SK-N-SH (cell line): ENCODE results near the gene IZUMO4. TPM values are rescaled to one million over a fixed set of nuclear protein-coding genes. Genes with fewer than 3 reads are reported as not detected.

Experiments
- CTCF ChIA-PET: fragments of 300-600, 350-600 bp; formaldehyde crosslinking; extraction: SDS; loops from one replicate; lab custom pipeline; 2021; lab: Yijun Ruan, JAX
- POLR2A ChIA-PET: fragments of 350-600 bp; sonication (Branson Sonifier 250); formaldehyde crosslinking; extraction: SDS; loops from one replicate; lab custom pipeline; 2020; ENCODE audit warnings: antibody characterized with exemption, inconsistent platforms; lab: Yijun Ruan, JAX
- DNase-seq: peaks from one replicate; pipeline ENCODE4 v3.0.0; 2012
- H2AFZ ChIP-seq: fragments of 200-600 bp; sonication (generic); 2 replicates; pipeline ENCODE4 v1.8.1; 2016; ENCODE audit warnings: antibody characterized with exemption, mild to moderate bottlenecking, low read depth
- H3F3A ChIP-seq: fragments of 200-600 bp; sonication (generic); replicated peaks from 2 replicates; pipeline ENCODE3; 2016; ENCODE audit warnings: antibody characterized with exemption, mild to moderate bottlenecking; ENCODE audit not compliant: insufficient read depth
- H3K27ac ChIP-seq, 2 experiments: fragments of 200-500 bp in 1 of 2; fragments of 200-600 bp in 1 of 2; sonication (Bioruptor generic) in 1 of 2; sonication (generic), shearing (Covaris generic) in 1 of 2; 2 replicates each; pipeline versions ENCODE4 v1.5.1 to v1.6.1; 2014 to 2016; ENCODE audit warnings: low read depth in 2 of 2, inconsistent platforms in 1 of 2, low read length in 1 of 2, mild to moderate bottlenecking in 1 of 2, mixed read lengths in 1 of 2
- H3K27me3 ChIP-seq: fragments of 200-600 bp; sonication (generic), shearing (Covaris generic); 2 replicates; pipeline ENCODE4 v1.6.1; 2016; ENCODE audit warnings: mixed run types; ENCODE audit not compliant: insufficient read depth
- H3K36me3 ChIP-seq, 2 experiments: fragments of 200-500 bp in 1 of 2; fragments of 200-600 bp in 1 of 2; sonication (Bioruptor generic) in 1 of 2; sonication (generic) in 1 of 2; replicated peaks in 1 of 2; 2 replicates each; pipeline versions ENCODE3 to v1.5.1; 2014 to 2016; ENCODE audit warnings: low read length in 1 of 2, mild to moderate bottlenecking in 1 of 2; ENCODE audit not compliant: insufficient read depth in 2 of 2, control insufficient read depth in 1 of 2
- H3K4me1 ChIP-seq, 2 experiments: fragments of 200-500 bp in 1 of 2; fragments of 200-600 bp in 1 of 2; sonication (Bioruptor generic) in 1 of 2; sonication (generic), shearing (Covaris generic) in 1 of 2; 2 replicates each; pipeline versions ENCODE4 v1.5.1 to v1.6.1; 2014 to 2016; ENCODE audit warnings: low read depth in 1 of 2, low read length in 1 of 2, mixed run types in 1 of 2; ENCODE audit not compliant: insufficient read depth in 2 of 2, control insufficient read depth in 1 of 2
- H3K4me2 ChIP-seq: fragments of 200-600 bp; sonication (generic), shearing (Covaris generic); 2 replicates; pipeline ENCODE4 v1.6.1; 2017; ENCODE audit warnings: mixed run types
- H3K4me3 ChIP-seq, 2 experiments: fragments of 200-500 bp in 1 of 2; fragments of 200-600 bp in 1 of 2; sonication (Bioruptor generic) in 1 of 2; sonication (generic), shearing (Covaris generic) in 1 of 2; 2 replicates each; pipeline versions ENCODE4 v1.5.1 to v1.8.1; 2014 to 2016; ENCODE audit warnings: low read depth in 2 of 2, inconsistent platforms in 1 of 2, low read length in 1 of 2, mild to moderate bottlenecking in 1 of 2, mixed read lengths in 1 of 2, moderate library complexity in 1 of 2
- H3K79me2 ChIP-seq: fragments of 200-600 bp; sonication (generic); 2 replicates; pipeline ENCODE4 v1.8.1; 2017; ENCODE audit warnings: mild to moderate bottlenecking; ENCODE audit not compliant: insufficient read depth
- H3K9ac ChIP-seq: fragments of 200-600 bp; sonication (generic); 2 replicates; pipeline ENCODE4 v1.6.1; 2017; ENCODE audit warnings: mixed run types
- H3K9me2 ChIP-seq: fragments of 200-600 bp; sonication (generic); 2 replicates; pipeline ENCODE4 v1.6.1; 2017; ENCODE audit warnings: mixed run types
- H3K9me3 ChIP-seq: fragments of 200-600 bp; sonication (generic); 2 replicates; pipeline ENCODE4 v1.6.1; 2017; ENCODE audit warnings: mixed run types, mild to moderate bottlenecking, moderate library complexity
- H4K20me1 ChIP-seq: fragments of 200-600 bp; sonication (generic); 2 replicates; pipeline ENCODE4 v1.6.1; 2017; ENCODE audit warnings: mild to moderate bottlenecking, mixed run types; ENCODE audit not compliant: insufficient read depth
- CHD2 ChIP-seq: fragments of 150-350 bp; IDR thresholded peaks from 2 replicates; pipeline ENCODE4 v1.6.1; 2018; ENCODE audit warnings: low read length; ENCODE audit not compliant: partially characterized antibody
- EZH2phosphoT487 ChIP-seq: fragments of 200-600 bp; sonication (generic); IDR thresholded peaks from 2 replicates; pipeline ENCODE4 v1.6.1; 2017; ENCODE audit warnings: low read depth, mixed run types, mild to moderate bottlenecking, antibody characterized with exemption, moderate library complexity, borderline replicate concordance
- FOXJ3 ChIP-seq: sonication (generic); formaldehyde crosslinking; IDR thresholded peaks from 2 replicates; pipeline ENCODE4 v1.5.1; 2020; ENCODE audit warnings: mild to moderate bottlenecking, missing genetic modification reagents
- GABPA ChIP-seq: IDR thresholded peaks from 2 replicates; pipeline ENCODE4 v1.4.0; 2012; ENCODE audit warnings: low read depth, mild to moderate bottlenecking
- GATA2 ChIP-seq: sonication (generic); formaldehyde crosslinking; IDR thresholded peaks from 2 replicates; pipeline ENCODE4 v1.5.0; 2020; ENCODE audit warnings: mild to moderate bottlenecking, missing genetic modification reagents
- IRF3 ChIP-seq: fragments of 150-350 bp; IDR thresholded peaks from 2 replicates; pipeline ENCODE4 v1.6.1; 2016; ENCODE audit warnings: mild to moderate bottlenecking, low read depth, low read length
- JUND ChIP-seq: IDR thresholded peaks from 2 replicates; pipeline ENCODE4 v1.4.0; 2012
- NFIC ChIP-seq: IDR thresholded peaks from 2 replicates; pipeline ENCODE4 v1.4.0; 2012; ENCODE audit warnings: borderline replicate concordance
- NRF1 ChIP-seq: IDR thresholded peaks from 2 replicates; pipeline ENCODE4 v1.6.1; 2012; ENCODE audit warnings: low read depth, mild to moderate bottlenecking, low read length
- PBX3 ChIP-seq: IDR thresholded peaks from 2 replicates; pipeline ENCODE4; 2012
- RAD21 ChIP-seq: IDR thresholded peaks from 2 replicates; pipeline ENCODE4 v1.6.1; 2012; ENCODE audit warnings: mild to moderate bottlenecking, low read length
- RXRA ChIP-seq: IDR thresholded peaks from 2 replicates; pipeline ENCODE4 v1.4.0; 2012; ENCODE audit warnings: low read depth, mild to moderate bottlenecking, borderline replicate concordance
- SIN3A ChIP-seq: IDR thresholded peaks from 2 replicates; pipeline ENCODE4 v1.6.1; 2012; ENCODE audit warnings: low read depth, mild to moderate bottlenecking, low read length, moderate library complexity, borderline replicate concordance
- SMC3 ChIP-seq: IDR thresholded peaks from 2 replicates; pipeline ENCODE4 v1.6.1; 2012; ENCODE audit warnings: low read depth, low read length, improper control_type of control experiment
- TAF1 ChIP-seq: IDR thresholded peaks from 2 replicates; pipeline ENCODE4 v1.6.1; 2012; ENCODE audit warnings: low read depth, mild to moderate bottlenecking, low read length, moderate library complexity, borderline replicate concordance
- TEAD4 ChIP-seq: IDR thresholded peaks from 2 replicates; pipeline ENCODE4 v1.4.0; 2012; ENCODE audit warnings: mild to moderate bottlenecking, borderline replicate concordance; ENCODE audit not compliant: insufficient read depth
- USF1 ChIP-seq: IDR thresholded peaks from 2 replicates; pipeline ENCODE4 v1.4.0; 2012; ENCODE audit warnings: low read depth, borderline replicate concordance
- YY1 ChIP-seq: IDR thresholded peaks from 2 replicates; pipeline ENCODE4 v1.4.0; 2012; ENCODE audit warnings: low read depth, mild to moderate bottlenecking
- WGBS: methylation state at CpG from one replicate; pipeline ENCODE4 v1.1.6; 2017; ENCODE audit warnings: low lambda C conversion rate; 5-methylcytosine and 5-hydroxymethylcytosine counted together
- polyA plus RNA-seq, 3 experiments: library from polyadenylated mRNA; depleted of rRNA; stranded (reverse); fragments of >200 nt; gene quantifications; 2 replicates each; pipeline ENCODE4 v1.2.3, GENCODE V29; 2012
- TF ChIP-seq, protein P1 (sequence below): IDR thresholded peaks from 2 replicates; pipeline ENCODE4 v1.4.0; 2012; ENCODE audit warnings: low read depth
- TF ChIP-seq, protein P2 (sequence below): fragments of 200-600 bp; sonication (generic); IDR thresholded peaks from 2 replicates; pipeline ENCODE4 v1.6.1; 2017; ENCODE audit warnings: antibody characterized with exemption, mild to moderate bottlenecking, moderate library complexity

IZUMO4 gene
- polyA plus RNA-seq, 1 of the 3 experiments (the other 2 are of a cell fraction) = 4.6 TPM

- Histone ChIP-seq H3K36me3 (peaks cover 9 to 91% of the 10 kb centered on the region in 2 experiments), H3K4me2 (no peak overlapping the region), H3K27me3 (no peaks in the 10 kb centered on the region), H4K20me1 (no peaks in the 10 kb centered on the region; the same call in 1 of the 2 replicates), H3K9ac (no peak overlapping the region), H3K9me2 (no peaks in the 10 kb centered on the region), H3K9me3 (no peaks in the 10 kb centered on the region), H3K4me3 (no peak overlapping the region), H3K79me2 (no peaks in the 10 kb centered on the region), H3F3A (no peaks in the 10 kb centered on the region), H3K27ac (no peak overlapping the region), H2AFZ (no peak overlapping the region), H3K4me1 (no peaks in the 10 kb centered on the region)
- POLR2A ChIA-PET = no interaction called here
- no peak for DNase-seq
- CTCF ChIA-PET = interaction anchor here (1.0 kb wide), 1 partner anchor 9 kb away, joined by 3 read pairs; no protein-coding TSS in a partner anchor
- 95% methylated on average over 7 of the region's 20 CpGs for WGBS
- TF ChIP-seq RAD21 = no peak
- no peak for TF ChIP-seq PBX3
- TF ChIP-seq JUND = no peak
- TF ChIP-seq, protein P1, sequence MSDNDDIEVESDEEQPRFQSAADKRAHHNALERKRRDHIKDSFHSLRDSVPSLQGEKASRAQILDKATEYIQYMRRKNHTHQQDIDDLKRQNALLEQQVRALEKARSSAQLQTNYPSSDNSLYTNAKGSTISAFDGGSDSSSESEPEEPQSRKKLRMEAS = no peak
- TF ChIP-seq, protein P2, sequence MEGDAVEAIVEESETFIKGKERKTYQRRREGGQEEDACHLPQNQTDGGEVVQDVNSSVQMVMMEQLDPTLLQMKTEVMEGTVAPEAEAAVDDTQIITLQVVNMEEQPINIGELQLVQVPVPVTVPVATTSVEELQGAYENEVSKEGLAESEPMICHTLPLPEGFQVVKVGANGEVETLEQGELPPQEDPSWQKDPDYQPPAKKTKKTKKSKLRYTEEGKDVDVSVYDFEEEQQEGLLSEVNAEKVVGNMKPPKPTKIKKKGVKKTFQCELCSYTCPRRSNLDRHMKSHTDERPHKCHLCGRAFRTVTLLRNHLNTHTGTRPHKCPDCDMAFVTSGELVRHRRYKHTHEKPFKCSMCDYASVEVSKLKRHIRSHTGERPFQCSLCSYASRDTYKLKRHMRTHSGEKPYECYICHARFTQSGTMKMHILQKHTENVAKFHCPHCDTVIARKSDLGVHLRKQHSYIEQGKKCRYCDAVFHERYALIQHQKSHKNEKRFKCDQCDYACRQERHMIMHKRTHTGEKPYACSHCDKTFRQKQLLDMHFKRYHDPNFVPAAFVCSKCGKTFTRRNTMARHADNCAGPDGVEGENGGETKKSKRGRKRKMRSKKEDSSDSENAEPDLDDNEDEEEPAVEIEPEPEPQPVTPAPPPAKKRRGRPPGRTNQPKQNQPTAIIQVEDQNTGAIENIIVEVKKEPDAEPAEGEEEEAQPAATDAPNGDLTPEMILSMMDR = no peak
- no peak for TF ChIP-seq TAF1
- TF ChIP-seq SMC3 = no peak
These were observed 15.2 kb downstream of the IZUMO4 start for GRCh38 chr19:2111886-2112285.

DNA sequence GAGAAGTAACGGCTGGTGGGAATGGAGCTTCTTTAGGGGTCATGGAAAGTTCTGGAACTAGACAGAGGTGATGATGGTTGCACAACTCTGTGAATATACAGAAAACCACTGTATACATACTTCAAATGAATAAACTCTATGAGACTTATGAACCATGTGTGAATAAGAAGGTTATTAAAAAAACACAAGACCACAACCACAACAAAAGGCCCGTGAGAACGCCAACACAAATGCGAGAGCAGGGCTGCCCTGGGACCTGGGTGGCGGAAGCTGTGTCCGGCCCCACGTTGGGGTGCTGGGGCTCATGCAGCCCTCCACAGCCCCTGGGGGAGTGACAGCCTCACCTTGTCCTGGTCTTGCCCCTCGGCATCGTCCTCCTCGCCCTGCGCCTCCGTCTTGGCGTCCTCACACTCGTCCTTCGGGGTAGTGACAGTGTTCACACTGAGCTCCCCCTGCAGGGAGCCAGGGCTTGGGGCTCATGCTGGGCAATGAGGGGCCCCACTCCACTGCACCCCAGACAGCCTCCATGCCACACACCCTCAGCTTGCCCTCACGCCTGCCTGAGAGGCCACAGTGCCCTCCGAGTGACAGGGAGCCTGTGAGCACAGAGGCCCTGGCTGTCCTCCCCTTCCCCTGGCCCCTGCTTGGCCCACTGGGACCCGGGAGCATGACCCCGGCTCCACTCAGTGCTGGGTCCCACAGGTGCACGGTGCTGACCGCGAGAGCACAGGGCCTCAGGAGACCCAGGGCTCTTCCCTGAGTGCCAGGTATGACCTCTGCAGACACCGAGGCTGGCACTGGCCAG, 16.0 kb downstream of the IZUMO4 start:
- Histone ChIP-seq H3K9ac (no peak overlapping the region), H4K20me1 (no peaks in the 10 kb centered on the region; the same call in 1 of the 2 replicates), H3K9me3 (no peaks in the 10 kb centered on the region), H3K27me3 (no peaks in the 10 kb centered on the region), H3K4me3 (no peak overlapping the region), H3K9me2 (no peaks in the 10 kb centered on the region), H3K27ac (no peak overlapping the region), H3K4me2 (no peak overlapping the region), H3K4me1 (no peaks in the 10 kb centered on the region), H2AFZ (no peak overlapping the region), H3F3A (no peaks in the 10 kb centered on the region), H3K79me2 (no peaks in the 10 kb centered on the region), H3K36me3 (peaks cover 9 to 98% of the 10 kb centered on the region in 2 experiments)
- 89% methylated on average over 16 of the region's 23 CpGs for WGBS
- DNase-seq = no peak
- no peak for TF ChIP-seq TAF1
- no peak for TF ChIP-seq USF1
- no peak for TF ChIP-seq YY1
- no peak for TF ChIP-seq RXRA
- TF ChIP-seq TEAD4 = no peak
- TF ChIP-seq NRF1 = no peak
- no peak for TF ChIP-seq GABPA
- no peak for TF ChIP-seq CHD2
- TF ChIP-seq GATA2 (CRISPR knock-in tag) = no peak
- TF ChIP-seq FOXJ3 (CRISPR knock-in tag) = no peak
- TF ChIP-seq EZH2phosphoT487 = no peak
- TF ChIP-seq NFIC = no peak
- no peak for TF ChIP-seq IRF3
- TF ChIP-seq SIN3A = no peak
- no peak for TF ChIP-seq SMC3
- ChIA-PET POLR2A (no interaction called here), CTCF (no interaction called here)
